ENCODE data around the gene HIPK3.
"Not testable (repeated sequence)": the region's sequence is repeated elsewhere in the genome, so short reads cannot be mapped to it uniquely, and the experiment has no call there.

Gene HIPK3

DNA sequence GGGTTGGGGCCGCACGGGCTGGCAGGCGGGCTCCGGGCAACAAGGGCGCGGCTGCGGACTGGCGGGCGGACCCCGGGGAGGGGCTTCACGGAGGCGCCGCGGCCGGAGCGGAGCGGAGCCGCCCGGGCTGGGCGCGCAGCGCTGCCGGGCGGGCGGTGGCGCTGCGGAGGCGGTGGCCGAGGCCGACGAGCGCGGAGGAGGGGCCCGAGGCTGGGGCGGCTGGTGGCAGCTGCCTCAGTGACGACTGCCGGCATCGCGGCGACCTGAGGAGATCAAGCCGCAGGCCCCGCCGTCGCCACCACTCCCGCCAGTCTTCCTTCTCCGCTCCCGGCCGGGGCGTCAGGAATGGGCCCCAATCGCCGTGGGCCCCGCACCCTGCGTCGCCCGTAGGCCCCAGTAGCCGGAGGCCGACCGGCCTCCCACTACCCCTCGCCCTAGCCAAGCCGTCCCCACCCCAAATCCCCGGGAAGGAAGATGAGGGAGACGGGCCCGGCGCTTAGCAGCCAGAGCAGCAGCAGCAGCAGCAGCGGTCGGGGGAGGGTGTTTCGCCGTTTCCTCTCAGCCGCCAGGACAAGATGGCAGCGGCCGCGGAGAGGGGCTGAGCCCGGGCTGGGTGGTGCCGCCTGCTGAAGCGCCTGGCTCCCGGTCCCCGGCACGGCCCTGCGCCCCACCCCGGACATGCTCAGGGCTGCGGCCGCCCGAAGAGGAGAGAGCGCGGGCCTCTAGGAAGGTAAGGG, at the start of gene HIPK3:
Gene HIPK3 (plus strand): TSS at position 222 of the 737 bp plus-strand sequence.
- DNase-seq: peak; percentile 81

DNA sequence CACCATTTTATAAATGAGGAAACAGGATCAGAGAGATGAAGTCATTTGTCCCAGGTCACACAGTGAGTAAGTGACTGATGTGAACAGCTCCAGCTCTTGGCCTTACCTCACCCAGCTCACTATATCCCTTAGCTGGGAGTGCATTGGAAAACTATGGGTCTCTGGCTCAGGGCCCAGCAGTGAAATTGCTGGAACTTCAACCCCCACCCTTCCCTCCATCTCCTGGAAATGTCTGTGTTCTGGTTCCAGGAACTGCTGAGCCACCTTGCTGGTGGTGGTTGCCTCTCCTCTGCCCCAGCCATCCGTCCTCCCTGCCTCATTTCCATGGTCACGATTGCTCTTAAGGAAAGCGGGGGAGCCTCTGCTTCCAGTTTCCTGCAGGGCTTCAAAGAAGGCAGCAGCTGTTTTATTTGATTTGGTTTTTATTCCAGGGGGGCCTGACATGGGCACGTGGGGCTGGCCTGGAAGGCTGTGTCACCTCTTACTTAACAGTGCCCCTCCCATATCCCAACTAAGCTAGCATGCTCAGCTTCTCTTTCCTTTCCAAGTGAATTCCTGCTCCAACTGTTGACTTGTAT, 49.7 kb upstream of the HIPK3 start:
- DNase-seq: no peak

DNA sequence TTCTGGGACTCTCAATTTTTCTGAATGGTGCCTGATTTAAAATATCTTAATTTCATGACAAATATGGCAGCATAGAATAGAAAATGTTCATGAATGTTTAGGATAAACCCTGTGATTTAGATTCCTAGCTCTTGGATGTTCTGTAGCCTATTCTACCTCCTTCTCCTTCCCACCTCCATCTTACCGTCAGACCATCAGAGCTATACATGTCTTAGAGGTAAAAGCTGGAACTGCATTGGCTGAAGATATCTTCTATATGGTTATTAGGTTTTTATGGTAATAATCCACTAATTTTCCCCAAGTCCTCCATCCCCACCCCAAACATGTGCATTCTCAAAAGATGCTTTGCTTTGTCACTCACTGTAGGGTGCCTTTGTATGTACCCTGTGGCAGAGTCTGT, 49.0 kb upstream of the HIPK3 start:
- no peak for DNase-seq

DNA sequence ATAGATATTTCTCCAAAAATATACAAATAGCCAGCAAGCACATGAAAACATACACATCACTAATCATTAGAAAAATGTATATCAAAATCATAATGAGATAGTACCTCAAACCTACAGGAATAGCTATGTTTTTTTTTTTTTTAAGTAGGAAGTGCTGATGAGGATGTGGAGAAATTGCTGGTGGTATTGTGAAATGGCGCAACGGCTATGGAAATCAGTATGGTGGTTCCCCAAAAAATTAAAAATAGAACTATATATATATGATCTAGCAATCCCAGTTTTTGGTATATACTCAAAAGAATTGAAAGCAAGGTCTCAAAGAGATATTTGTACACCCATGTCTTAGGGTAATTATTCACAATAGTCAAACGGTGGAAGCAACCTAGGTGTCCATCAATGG, 46.0 kb upstream of the HIPK3 start:
- DNase-seq: no peak

DNA sequence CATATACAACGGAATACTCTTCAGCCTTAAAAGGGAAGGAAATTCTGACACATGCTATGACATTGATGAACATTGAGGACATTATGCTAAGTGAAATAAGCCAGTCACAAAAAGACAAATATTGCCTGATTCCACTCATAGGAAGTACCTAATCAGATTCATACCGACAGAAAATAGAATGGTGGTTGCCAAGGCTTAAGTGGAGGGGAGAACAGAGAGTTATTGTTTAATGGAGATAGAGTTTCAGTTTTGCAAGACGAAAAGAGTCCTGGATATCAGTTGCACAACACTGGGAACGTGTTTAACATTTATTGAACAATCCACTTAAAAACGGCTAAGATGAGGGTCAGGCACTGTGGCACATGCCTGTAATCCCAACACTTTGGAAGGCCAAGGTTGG, 45.6 kb upstream of the HIPK3 start:
- no peak for DNase-seq

- DNase-seq: no peak
Measured at GRCh38 chr11:33214187-33214586, 43.0 kb upstream of the HIPK3 start.

DNA sequence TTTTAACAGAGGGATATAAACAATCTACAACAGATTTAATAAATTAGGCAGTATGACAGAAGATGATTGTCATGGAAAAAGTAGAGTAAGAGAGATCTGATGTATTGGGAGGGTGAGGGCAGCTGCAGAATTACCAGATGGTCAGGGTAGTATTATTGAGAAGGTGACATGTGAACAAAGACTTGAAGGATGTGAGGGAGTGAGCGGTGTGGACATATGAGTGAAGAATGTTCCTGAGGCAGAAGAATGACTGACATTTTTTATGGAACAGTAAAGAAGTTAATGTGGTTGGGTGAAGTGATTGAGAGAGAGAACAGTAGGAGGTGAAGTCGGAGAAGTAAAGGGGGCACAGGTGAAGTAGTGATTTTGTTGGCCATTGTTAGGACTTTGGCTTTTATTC, 42.4 kb upstream of the HIPK3 start:
- DNase-seq: no peak

GRCh38 chr11:33216676-33217075, 40.5 kb upstream of the HIPK3 start:
- not testable (repeated sequence) for DNase-seq

DNA sequence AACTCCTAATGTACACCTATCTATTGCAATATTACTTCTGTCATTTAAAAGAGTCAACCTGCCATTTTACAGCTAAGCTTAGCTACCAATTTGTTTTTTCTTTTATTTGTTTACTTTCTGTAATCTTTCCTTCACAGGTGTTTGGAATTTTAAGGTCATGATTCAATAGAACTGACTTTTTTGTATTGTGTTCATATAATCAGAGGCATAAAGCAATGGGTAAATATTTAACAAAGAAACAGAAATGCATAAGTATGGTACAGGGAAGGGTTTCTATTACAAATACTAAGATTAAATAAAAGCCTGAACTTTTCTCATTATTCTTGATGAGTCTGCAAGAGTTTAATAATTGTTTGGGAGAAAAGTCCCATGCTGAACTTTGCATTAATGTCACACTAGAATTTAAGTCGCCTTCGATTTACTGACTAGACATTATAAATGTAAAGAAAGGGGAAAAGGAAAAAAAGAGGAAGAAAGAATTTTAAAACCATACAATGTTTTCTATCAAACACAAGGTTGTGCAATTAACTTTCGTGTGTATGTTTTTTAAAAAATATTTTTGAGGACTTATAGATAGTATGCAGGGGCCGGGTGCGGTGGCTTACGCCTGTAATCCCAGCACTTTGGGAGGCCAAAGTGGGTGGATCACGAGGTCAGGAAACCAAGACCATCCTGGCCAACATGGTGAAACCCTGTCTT, 35.0 kb upstream of the HIPK3 start:
- no peak for DNase-seq

GRCh38 chr11:33225371-33225770, 31.8 kb upstream of the HIPK3 start:
- no peak for DNase-seq

- no peak for DNase-seq
Measured at GRCh38 chr11:33227578-33228261, 29.5 kb upstream of the HIPK3 start.

GRCh38 chr11:33234397-33235190, 22.6 kb upstream of the HIPK3 start:
- DNase-seq: no peak

DNA sequence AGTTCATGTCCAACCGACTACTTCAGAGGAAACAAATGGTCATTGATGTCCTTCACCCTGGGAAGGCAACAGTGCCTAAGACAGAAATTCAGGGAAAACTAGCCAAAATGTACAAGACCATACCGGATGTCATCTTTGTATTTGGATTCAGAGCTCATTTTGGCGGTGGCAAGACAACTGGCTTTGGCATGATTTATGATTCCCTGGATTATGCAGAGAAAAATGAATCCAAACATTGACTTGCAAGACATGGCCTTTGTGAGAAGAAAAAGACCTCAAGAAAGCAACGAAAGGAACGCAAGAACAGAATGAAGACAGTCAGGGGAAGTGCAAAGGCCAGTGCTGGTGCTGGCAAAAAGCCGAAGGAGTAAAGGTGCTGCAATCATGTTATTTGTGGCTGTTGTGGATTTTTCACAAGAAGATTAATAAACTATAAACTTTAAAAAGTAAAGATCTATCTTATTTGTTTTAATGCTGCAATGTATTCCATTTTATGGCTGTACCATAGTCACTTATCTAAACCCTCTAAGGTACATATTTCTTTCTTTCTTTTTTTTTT, 20.1 kb upstream of the HIPK3 start:
- DNase-seq: no peak

- no peak for DNase-seq
Measured at GRCh38 chr11:33242575-33242974, 14.6 kb upstream of the HIPK3 start.

DNA sequence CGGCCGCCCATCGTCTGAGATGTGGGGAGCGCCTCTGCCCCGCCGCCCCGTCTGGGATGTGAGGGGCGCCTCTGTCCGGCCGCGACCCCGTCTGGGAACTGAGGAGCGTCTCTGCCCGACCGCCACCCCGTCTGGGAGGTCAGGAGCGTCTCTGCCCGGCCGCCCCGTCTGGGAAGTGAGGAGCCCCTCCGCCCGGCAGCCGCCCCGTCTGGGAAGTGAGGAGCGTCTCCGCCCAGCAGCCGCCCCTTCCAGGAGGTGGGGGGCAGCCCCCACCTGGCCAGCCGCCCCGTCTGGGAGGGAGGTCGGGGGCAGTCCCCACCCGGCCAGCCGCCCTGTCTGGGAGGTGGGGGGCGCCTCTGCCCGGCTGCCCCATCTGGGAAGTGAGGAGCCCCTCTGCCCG, 13.5 kb upstream of the HIPK3 start:
- DNase-seq: not testable (repeated sequence)

DNA sequence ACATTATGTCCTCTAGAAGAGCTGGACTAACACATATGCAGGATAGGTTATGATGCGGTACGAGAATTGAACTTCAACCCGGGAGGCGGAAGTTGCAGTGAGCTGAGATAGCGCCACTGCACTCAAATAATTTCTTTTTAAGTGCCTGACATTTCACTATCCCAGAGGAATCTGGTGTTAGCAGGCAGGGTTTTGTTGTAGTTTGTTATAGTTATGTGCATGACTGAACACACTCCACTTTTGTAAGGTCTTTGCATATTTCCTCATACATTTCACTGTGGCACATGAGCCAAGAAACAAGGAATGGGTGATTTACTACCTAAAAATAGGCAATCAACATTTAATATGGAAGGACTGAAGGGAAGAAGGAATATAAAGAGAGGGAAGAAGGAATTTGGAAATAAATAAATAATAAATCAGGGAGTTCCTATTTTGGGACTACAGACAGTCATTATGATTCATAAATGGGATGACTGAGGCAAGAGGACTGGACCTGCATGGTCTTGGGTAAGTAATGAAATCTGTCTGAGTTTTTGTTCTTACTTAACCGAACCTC, 8.7 kb upstream of the HIPK3 start:
- no peak for DNase-seq

GRCh38 chr11:33256031-33256812, 959 bp upstream of the HIPK3 start:
- no peak for DNase-seq

GRCh38 chr11:33256813-33257159, 395 bp upstream of the HIPK3 start:
- DNase-seq: no peak

- DNase-seq: peak; percentile 77
Measured at GRCh38 chr11:33257897-33258630, 883 bp downstream of the HIPK3 start.

GRCh38 chr11:33258631-33259205, 1.5 kb downstream of the HIPK3 start:
- DNase-seq: peak; percentile 41
